Measurements from ENCODE around the gene KCNQ5. TPM values are rescaled to one million over a fixed set of nuclear protein-coding genes. Genes with fewer than 3 reads are reported as not detected.

Gene KCNQ5
- total RNA-seq, 2 donors from 2014 or later = 0.67 TPM; not detected in 1

GRCh38 chr6:73151732-73152131 lies 529.9 kb downstream of the KCNQ5 start:
- no peak overlapping the region for H3K27ac ChIP-seq
- TF ChIP-seq CTCF (IDR thresholded peaks at IDR 0.05) = no peak
- H3K4me3 ChIP-seq = no peak overlapping the region
- H3K36me3 ChIP-seq = no peaks in the 10 kb centered on the region
- H3K4me1 ChIP-seq = no peaks in the 10 kb centered on the region
- no peak for DNase-seq (ENCODE audit: low spot score)
- H3K9me3 ChIP-seq = no peaks in the 10 kb centered on the region
- no peaks in the 10 kb centered on the region for H3K27me3 ChIP-seq

- H3K27me3 ChIP-seq = no peaks in the 10 kb centered on the region
- no peak overlapping the region for H3K4me3 ChIP-seq
- H3K36me3 ChIP-seq = no peaks in the 10 kb centered on the region
- no peaks in the 10 kb centered on the region for H3K9me3 ChIP-seq
- DNase-seq (ENCODE audit: low spot score) = no peak
- H3K27ac ChIP-seq = no peak overlapping the region
- no peak for TF ChIP-seq CTCF (IDR thresholded peaks at IDR 0.05)
- H3K4me1 ChIP-seq = no peaks in the 10 kb centered on the region
Observed at GRCh38 chr6:73152556-73152955, 530.7 kb downstream of the KCNQ5 start.

- H3K27ac ChIP-seq = no peak overlapping the region
- no peak for DNase-seq (ENCODE audit: low spot score)
- H3K4me1 ChIP-seq = no peaks in the 10 kb centered on the region
- H3K36me3 ChIP-seq = no peaks in the 10 kb centered on the region
- no peak for TF ChIP-seq CTCF (IDR thresholded peaks at IDR 0.05)
- no peaks in the 10 kb centered on the region for H3K9me3 ChIP-seq
- H3K27me3 ChIP-seq = no peaks in the 10 kb centered on the region
- H3K4me3 ChIP-seq = no peak overlapping the region
Observed at GRCh38 chr6:73152966-73153757, 531.3 kb downstream of the KCNQ5 start.

- H3K27me3 ChIP-seq = no peaks in the 10 kb centered on the region
- no peak for DNase-seq (ENCODE audit: low spot score)
- no peak overlapping the region for H3K27ac ChIP-seq
- H3K4me1 ChIP-seq = no peaks in the 10 kb centered on the region
- H3K36me3 ChIP-seq = no peaks in the 10 kb centered on the region
- H3K9me3 ChIP-seq = no peaks in the 10 kb centered on the region
- no peak overlapping the region for H3K4me3 ChIP-seq
- no peak for TF ChIP-seq CTCF (IDR thresholded peaks at IDR 0.05)
Observed at GRCh38 chr6:73156793-73157767, 535.2 kb downstream of the KCNQ5 start.

GRCh38 chr6:73157870-73158269 lies 536.0 kb downstream of the KCNQ5 start:
- Histone ChIP-seq H3K27me3 (no peaks in the 10 kb centered on the region), H3K27ac (no peak overlapping the region), H3K4me3 (no peak overlapping the region), H3K4me1 (no peaks in the 10 kb centered on the region), H3K9me3 (no peaks in the 10 kb centered on the region), H3K36me3 (no peaks in the 10 kb centered on the region)
- DNase-seq (ENCODE audit: low spot score) = no peak
- TF ChIP-seq CTCF (IDR thresholded peaks at IDR 0.05) = no peak
